ENCODE results near the gene INSC.
"Not testable (repeated sequence)": the region's sequence is repeated elsewhere in the genome, so short reads cannot be mapped to it uniquely, and the experiment has no call there.

The INSC gene, protein sequence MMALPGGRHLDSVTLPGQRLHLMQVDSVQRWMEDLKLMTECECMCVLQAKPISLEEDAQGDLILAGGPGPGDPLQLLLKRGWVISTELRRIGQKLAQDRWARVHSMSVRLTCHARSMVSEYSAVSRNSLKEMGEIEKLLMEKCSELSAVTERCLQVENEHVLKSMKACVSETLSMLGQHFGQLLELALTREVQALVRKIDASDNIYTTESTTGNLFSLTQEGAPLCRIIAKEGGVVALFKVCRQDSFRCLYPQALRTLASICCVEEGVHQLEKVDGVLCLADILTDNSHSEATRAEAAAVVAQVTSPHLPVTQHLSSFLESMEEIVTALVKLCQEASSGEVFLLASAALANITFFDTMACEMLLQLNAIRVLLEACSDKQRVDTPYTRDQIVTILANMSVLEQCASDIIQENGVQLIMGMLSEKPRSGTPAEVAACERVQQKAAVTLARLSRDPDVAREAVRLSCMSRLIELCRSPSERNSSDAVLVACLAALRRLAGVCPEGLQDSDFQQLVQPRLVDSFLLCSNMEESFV

DNA sequence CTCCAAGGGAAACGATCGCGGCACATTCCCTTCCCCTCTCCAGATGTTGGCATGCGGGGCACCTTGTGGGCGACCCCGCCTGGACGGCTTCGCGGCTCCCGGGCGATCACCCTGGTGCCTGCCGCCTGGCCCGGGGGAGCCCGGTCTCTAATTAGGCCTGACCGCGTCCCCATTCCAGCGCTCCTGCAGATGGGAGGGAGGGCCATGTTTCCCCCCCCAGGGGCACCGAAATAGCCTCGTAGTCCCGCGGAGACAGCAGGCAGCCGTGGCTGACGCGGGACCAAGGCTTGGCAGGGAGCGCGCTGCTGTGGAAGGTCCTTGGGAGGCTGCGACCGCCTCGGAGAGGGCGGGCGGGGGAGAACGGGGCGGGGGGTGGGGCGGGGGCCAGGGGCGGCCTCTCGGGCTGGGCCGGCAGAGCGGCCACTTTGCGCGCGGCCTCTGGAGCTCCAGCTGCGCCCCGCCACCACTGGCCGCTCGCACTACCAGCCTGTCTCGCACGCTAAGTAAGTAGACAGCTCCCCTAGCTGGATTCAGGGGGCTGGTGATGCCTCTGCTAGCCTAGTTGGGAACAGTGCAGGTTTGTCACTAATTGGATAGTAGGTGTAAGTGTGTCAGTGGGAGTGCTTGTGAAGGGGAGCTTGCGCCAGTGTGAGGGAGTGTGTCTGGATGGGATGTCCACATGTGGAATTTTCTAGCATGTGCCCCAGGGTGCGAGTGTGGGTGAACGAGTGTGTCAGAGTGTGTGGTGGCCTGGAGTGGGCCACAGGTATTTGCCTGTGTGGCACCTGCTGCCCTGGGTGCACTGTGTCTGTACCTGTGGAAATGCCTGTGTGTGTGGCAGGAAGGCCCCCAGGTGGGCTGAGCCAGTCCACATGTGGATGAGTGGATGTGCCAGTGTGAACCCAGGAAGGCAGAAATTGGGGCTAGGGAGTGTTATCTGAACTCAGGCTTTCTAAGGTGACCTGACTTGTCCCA, at the start of gene INSC:
TSS of gene INSC (plus strand) at position 423 of the 975 bp plus-strand sequence. CDS start 34,252 bp downstream, outside the sequence.
- no peak for DNase-seq (ENCODE audit: low read depth)

DNA sequence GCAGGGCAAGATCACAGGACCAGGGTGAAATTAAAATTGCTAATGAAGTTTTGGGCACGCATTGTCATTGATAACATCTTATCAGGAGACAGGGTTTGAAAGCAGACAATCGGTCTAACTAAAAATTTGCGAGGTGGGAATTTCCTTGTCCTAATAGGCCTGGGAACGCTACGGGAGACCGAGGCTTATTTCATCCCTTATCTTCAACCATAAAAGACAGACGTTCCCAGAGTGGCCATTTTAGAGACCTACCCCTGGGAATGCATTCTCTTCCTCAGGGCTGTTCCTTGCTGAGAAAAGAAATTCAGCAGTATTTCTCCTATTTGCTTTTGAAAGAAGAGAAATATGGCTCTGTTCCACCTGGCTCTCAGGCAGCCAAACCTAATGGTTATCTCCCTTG, 45.0 kb upstream of the INSC start:
- not testable (repeated sequence) for DNase-seq (ENCODE audit: low read depth)

DNA sequence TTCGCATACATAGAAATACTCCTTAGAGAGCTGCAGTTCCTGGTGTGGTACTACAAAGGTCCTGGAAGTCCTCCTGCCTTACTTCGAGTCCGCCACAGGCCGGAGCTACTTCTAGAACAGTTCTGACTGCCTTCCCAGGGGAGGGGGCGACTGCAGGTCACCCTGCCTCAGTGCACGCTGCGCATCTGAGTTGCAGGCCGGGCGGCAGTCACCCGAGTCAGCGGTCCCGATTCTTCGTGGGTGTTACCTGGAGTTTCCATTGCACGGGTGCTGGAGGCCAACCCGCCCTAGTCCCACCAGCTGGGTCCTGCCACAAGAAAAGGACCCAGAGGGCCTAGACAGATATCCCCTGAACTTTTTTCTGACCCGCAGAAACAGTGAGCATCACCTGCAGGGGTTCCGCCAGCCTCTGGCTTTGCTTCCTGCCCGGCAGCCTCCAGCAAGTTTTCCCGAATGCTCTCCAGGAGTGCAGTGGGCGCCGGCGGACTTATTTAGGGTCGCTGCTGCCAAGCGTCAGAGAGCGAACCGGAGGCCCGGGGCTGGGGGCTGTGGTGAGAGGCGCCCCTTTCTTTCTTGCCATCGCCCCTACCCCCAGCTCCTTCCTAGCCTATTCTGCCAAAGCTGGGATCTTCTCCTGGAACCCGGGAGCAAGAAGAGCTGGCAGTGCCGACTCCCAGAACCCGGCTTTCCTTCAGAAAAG, 43.0 kb upstream of the INSC start:
- no peak for DNase-seq (ENCODE audit: low read depth)

DNA sequence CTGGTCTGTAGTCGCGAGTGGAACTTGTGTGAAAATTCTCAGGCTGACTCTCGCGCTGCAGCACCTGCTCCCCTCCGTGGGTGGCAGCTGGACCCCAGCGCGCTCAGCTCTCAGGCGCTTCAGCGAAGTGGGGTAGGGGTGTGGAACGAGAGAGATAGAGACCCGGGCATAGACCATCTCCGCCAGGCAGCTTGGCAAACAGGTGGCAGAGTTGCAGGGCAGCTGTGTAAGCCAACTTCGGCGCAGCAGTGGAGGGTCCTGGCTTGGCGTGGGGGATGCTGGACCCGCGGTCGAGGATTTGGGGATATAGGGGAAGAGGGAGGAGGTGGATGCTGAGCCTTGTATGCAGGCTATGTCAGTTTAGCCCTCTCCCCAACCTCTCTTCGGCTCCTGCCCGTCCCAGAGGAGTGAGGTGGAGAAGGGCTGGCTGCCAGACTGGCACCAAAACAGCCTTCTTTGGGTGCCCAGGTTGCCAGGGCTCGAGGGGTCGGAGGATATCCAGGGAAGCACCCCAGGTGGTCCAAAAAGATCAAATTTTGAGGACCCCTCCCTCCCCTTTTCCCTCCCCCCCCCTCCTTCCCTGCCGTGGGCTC, 42.1 kb upstream of the INSC start:
- no peak for DNase-seq (ENCODE audit: low read depth)

DNA sequence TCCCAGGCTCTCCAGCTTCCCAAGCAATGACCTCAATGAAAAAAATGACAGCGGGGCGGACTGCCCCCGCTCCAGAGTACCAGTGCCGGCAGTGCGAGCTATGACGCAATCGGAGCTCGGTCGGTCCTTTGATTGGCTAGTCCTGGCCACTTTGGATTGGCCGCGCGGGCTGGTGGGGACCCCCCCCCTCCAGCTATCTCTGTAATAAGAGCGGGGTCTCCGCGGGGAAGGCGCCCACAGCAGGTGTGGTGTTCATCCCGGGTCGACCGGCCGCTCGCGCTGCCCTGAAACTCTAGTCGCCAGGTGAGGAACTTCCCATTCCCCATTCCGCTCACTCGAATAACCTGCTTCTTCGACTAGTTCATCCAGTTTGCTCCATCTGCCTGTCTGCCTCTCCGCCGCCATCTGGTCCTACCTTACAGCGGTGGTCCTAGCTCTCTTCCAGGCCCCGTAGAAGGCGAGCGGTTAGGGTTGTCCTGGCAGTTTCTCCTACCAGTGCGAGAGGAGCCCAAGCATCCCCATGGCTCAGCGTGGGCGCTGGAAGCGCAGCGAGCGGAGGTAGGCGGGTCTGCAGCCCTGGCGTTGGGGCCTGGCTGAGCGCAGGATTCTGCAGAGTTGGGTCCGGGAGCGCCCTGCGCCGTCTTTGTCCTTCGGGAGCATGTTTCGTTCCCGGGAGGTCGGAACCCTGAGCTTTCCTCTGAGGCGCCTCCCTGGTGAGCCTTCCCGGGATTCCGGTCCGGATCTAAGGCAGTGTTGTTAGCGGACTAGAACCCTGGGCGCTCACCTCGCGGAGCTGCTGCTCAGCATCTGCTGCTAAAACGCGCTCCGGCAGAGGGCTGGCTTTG, 41.1 kb upstream of the INSC start, which contains the start of gene CALCB:
TSS of gene CALCB (plus strand) at position 233 of the 845 bp plus-strand sequence. CDS start 1,126 bp downstream, outside the sequence.
- DNase-seq (ENCODE audit: low read depth) = no peak

DNA sequence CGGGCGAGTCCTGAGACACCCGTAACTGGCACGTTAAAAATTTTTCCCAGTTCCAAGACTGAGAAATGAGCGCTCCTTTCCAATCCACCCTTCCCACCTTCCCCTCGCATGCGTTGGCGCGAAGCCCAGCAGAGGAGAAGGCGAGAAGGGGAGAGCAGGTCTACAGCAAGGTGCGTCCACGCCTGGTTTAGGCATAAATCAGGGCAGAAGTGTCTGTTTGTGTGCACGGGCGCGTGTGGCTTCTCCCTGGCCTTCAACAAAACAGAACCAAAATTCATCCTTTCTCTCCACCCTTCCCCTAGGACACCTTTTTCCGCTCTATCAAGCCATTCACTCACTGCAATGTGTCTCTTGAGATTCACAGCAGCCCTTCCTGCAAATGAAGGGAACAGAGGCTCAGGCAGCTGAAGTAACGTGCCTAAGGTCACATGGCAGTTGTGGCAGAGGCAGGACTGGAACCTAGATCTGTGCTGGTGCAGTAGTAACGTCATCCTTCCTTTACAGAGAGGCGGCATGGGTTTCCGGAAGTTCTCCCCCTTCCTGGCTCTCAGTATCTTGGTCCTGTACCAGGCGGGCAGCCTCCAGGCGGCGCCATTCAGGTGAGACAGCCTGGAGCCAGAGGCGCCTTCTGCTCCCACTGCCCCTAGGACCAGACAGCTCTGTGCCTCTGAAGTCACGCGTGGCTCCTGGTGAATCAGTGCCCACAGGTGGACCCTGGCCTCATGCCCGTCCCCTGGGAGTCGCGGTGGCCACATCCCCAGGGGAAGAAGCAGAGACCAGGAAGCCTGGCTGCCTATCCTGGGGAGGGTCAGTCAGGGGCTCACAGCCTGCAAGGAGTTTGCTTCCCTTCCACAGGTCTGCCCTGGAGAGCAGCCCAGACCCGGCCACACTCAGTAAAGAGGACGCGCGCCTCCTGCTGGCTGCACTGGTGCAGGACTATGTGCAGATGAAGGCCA, 40.2 kb upstream of the INSC start:
- peak; percentile 79 for DNase-seq (ENCODE audit: low read depth)

DNA sequence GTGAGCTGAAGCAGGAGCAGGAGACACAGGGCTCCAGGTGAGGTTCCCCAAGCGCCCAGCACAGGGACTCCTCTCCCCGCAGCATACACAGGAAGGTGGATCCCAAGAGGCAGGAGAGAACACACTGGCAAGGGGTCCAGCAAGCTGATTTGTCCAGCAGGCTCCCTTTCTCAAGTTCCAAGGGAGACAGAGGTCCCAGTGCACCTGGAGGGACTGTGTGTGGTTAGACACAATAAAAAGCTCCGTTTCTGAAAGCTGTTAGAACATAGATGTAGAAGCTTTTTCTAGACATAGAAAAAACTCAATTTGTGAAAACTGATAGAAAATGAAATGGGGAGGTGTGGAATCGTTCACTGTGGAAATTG, 39.6 kb upstream of the INSC start:
- DNase-seq (ENCODE audit: low read depth) = no peak

DNA sequence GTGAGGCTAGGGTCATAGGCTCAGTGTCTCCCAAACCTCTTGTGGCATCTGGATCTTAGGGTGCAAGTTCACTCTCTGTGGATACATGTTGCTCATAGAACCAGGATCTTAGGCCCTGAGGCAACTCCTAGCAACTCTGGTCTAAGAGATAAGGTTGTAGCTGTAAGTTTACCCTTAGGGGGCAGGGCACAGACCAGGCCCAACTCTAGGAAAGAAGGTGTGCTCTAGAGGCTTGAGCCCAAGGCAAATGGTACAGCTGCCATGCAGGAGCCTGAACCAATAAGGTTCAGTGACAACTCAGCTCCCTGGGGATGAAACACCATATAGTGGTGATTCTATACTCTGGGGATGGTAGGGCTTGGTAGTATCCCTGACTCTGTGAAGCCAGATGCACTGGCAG, 23.5 kb upstream of the INSC start:
- no peak for DNase-seq (ENCODE audit: low read depth)

DNA sequence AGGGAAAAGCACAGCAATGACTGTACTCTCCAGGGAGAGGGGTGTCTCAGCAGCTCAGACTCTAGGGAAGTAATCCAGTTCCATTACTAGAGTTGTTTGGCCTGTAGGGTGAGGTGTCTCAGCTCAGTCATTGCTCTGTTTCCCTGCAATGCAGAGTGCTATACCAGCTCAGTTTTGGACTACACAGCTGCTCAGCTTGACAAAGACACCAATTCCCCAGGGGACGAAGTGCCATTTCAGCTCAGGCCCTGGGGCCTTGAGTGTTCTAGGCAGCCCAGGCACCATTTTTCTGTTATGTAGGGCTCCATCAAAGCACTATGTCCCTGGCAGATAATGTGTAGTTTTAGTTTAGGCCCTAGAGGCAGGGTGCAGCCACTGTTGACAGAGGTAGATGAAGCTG, 23.1 kb upstream of the INSC start:
- DNase-seq (ENCODE audit: low read depth) = no peak

DNA sequence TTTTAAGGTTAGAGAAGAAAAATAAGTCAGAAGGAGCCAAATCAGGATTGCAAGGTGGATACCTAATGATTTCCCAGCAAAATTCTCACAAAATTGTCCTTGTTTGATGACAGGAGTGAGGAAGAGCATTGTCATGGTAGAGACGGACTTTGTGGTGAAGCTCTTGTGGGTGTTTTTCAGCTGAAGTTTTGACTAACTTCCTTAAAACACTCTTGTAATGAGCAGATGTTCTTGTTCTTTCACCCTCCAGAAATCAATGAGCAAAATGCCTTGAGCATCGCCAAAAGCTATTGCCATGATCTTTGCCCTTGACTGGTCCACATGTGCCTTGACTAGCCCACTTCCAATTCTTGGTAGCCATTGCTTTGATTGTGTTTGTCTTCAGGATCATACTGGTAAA, 21.3 kb upstream of the INSC start:
- no peak for DNase-seq (ENCODE audit: low read depth)

DNA sequence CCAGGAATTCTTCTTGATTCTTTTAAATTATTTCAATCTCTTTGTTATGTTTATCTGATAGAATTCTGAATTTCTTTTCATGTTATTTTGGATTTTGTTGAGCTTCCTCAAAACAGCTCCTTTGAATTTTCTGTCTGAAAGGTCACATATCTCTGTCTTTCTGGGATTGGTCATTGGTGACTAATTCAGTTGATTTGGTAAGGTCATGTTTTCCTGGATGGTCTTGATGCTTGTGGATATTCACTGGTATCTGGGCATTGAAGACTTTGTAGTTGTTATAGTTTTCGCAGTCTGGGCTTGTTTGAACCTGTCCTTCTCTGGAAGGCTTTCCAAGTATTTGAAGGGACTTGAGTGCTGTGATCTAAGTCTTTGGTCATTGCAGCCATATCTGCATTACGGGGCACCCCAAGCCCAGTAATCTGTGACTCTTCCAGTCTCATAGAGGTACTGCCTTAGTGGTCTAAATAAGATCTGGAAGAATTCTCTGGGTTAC, 18.9 kb upstream of the INSC start:
- no peak for DNase-seq (ENCODE audit: low read depth)

DNA sequence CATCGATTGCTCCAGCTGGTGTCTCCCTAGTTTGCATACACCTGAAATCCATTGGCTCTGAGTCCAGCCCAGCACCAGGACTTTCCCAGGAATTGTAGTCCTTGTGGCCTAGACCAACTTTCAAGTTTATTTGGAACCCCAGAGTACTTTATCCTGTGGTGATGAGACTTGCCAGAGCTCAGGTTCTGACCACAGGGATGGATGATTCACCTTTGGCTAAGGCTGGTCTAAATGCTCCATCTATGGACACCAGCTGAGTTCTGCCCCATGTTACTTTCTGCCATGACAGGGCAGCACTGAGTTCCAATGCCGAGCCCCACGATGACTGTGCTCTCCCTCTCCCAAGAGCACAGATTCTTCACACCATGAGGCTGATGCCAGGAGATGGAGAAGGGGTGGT, 17.3 kb upstream of the INSC start:
- DNase-seq (ENCODE audit: low read depth) = no peak

DNA sequence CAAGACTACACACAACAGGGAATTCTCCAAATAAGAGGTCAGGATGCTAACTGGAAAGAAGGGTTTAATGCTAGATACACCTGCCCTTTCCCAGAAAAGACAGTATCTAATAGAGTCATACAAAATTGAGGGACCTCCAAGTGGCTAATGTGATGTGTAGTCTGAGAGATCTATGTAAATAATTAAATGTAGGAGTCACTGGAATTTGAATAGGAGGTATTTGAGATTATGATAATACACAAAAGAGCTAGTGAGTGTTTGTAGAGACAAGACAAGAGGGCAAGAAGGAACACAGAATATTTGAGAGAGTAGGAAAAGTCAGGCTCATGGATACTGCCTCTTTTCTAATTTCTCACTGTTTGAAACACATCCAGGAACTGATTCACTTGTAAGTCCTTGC, 15.5 kb upstream of the INSC start:
- DNase-seq (ENCODE audit: low read depth) = no peak

DNA sequence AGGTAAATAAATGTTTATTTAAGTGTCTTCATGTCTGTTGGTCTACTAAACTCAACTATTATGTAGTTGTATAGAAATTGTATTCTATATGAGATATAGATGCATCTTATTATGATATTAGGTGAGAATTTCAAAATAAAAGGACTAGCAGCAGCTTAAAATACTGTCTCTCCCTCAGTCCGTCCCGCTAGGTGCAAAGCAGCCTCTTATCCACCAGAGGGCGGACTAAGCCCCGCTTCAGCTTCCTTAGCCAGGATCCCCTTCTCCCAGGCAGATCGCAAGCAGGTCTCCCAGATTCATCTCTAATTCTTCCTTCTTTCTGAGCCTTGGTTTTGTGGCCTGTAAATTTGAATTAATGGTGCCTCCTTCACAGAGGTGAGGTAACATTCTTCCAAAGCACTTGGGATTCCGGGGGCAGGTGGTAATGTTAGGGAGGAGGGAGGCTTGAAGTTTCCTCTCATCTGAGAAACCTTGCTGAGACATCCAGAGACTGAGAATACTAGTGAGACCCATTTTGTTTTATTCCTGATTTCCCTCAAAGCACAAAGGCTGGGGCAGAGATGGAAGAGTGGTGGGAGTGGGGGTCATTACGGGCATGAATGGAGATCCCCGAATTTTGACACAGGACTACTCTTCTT, 13.5 kb upstream of the INSC start:
- DNase-seq (ENCODE audit: low read depth) = peak; percentile 20

DNA sequence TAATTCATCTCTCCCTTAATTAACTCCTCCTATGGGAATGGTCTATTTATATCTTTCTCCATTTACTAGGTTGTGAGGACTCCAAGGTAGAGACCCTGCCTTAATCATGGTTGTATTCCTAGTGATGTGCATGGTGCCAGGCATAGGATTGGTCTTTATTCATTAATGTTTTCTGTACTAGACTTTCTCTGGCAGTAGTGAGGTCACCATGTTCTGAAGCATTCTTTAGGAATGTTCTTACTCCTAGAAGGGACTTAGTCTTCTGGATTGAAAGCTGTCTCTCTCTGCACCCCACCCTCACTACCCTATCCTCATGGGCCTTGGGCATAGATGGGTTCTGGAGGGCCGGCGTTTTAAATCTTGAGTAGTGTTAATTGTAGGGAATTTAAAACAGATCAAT, 10.6 kb upstream of the INSC start:
- no peak for DNase-seq (ENCODE audit: low read depth)

DNA sequence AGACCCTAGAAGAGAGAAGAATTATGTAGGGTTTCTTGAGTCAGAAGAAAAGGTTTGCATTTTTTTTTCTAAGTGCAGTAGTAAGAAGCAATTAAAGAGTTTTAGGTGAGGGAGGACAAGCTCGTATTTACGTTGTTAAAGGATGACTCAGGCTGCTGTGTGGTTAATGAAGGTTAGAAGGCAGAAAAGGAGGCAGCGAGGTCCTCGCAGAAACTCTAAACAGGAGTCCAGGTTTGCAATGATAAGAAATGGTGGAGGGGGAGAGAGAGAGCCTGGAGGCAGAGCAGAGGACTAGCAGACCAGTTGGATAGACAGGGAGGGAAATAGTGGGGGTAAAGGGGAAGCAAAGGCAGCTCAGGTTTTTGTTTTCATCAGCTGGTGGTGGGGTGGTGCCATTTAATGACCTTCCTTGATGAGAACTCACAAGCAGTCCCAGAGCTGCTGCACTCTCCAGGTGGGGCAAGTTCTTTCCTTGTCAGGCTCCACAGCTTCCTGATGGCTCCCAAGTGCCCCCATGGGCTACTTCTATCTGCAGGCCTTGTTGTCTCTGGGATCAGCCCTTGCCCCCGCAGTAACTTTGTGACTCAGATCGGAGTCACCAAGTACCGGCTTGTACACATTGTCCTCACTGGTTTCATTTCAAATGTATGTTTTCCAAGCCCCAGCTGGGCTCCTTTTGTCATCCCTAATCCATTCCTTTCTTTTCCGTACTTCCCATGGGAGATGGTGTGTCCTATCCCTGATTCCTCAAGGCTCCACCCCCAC, 8.3 kb upstream of the INSC start:
- no peak for DNase-seq (ENCODE audit: low read depth)

DNA sequence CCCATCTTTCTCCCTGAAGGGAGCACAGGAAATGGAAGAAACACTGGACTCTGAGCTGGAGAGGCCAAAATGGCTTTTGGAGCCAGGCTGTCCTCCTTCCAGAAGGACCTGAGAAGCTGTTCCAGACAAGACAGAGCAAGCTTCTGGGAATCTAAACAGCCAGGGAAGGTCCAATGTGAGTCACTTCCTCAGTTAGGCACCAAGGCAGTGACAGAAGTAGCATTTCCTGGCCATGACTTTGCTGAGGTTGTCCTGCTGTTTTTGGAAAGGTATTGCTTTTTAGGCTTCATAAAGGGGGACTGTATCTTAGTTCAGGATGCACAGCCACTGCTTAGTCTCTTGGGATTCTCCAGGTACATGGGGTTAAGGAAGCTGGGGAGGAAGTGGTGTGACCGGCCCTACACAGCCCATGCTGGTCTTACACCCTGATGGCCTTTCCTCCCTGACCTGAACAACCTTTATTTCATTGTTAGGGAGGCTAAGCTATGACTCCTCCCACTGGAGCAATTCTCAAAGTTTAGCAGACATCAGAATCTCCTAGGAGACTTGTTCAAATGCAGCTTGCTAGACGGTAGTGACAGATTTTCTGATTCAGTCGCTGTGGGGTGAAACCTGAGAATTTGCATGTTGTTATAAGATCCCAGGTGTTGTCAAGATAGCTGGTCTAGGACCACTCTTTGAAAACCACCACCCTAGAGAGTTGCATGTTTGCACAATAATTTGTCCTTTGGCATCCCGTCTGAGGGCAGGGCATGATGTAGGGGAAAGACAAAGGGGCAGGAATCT, 6.8 kb upstream of the INSC start:
- no peak for DNase-seq (ENCODE audit: low read depth)

All from stimulated activated CD4-positive, alpha-beta T cell treated with anti-CD3 and anti-CD28 coated beads, Interleukin-2, amount 100 ng/mL, for 4 hours (primary cell).